ENCODE data around the gene ADSL. TPM values are rescaled to one million over a fixed set of nuclear protein-coding genes. Genes with fewer than 3 reads are reported as not detected.

ADSL gene
- total RNA-seq, 2 donors from 2014 or later = 94.6 to 157 TPM

- no peak overlapping the region for H3K4me3 Mint-ChIP-seq
- H3K9me3 Mint-ChIP-seq = no peaks in the 10 kb centered on the region
- peaks cover 34% of the 10 kb centered on the region for H3K4me1 Mint-ChIP-seq
- no peak overlapping the region for H3K27ac Mint-ChIP-seq
- no peaks in the 10 kb centered on the region for H3K27me3 Mint-ChIP-seq
- no peak for ATAC-seq (replicated peaks)
- peaks cover 56% of the 10 kb centered on the region for H3K36me3 Mint-ChIP-seq (ENCODE audit: low read depth)
Measured at GRCh38 chr22:40322021-40322420, 24.3 kb upstream of the ADSL start.

GRCh38 chr22:40322818-40323447 lies 23.4 kb upstream of the ADSL start:
- no peak overlapping the region for H3K4me3 Mint-ChIP-seq
- peaks cover 41% of the 10 kb centered on the region for H3K4me1 Mint-ChIP-seq
- ATAC-seq (replicated peaks) = no peak
- H3K36me3 Mint-ChIP-seq (ENCODE audit: low read depth) = peaks cover 47% of the 10 kb centered on the region
- H3K27me3 Mint-ChIP-seq = no peaks in the 10 kb centered on the region
- H3K27ac Mint-ChIP-seq = no peak overlapping the region
- no peaks in the 10 kb centered on the region for H3K9me3 Mint-ChIP-seq

GRCh38 chr22:40323681-40324171 lies 22.6 kb upstream of the ADSL start:
- Mint-ChIP-seq H3K9me3 (no peaks in the 10 kb centered on the region), H3K4me1 (peaks cover 41% of the 10 kb centered on the region), H3K4me3 (peak overlapping the region; percentile 88), H3K27ac (peak overlapping the region; percentile 93), H3K36me3 (ENCODE audit: low read depth) (peaks cover 39% of the 10 kb centered on the region), H3K27me3 (no peaks in the 10 kb centered on the region)
- no peak for ATAC-seq (replicated peaks)

GRCh38 chr22:40324468-40325305 lies 21.6 kb upstream of the ADSL start:
- H3K36me3 Mint-ChIP-seq (ENCODE audit: low read depth) = peaks cover 29% of the 10 kb centered on the region
- H3K4me3 Mint-ChIP-seq = peak overlapping the region; percentile 88
- peak overlapping the region; percentile 93 for H3K27ac Mint-ChIP-seq
- H3K9me3 Mint-ChIP-seq = no peaks in the 10 kb centered on the region
- peaks cover 41% of the 10 kb centered on the region for H3K4me1 Mint-ChIP-seq
- peak; percentile 50 for ATAC-seq (replicated peaks)
- no peaks in the 10 kb centered on the region for H3K27me3 Mint-ChIP-seq

GRCh38 chr22:40325315-40325714 lies 21.0 kb upstream of the ADSL start:
- Mint-ChIP-seq H3K27me3 (no peaks in the 10 kb centered on the region), H3K36me3 (ENCODE audit: low read depth) (peaks cover 34% of the 10 kb centered on the region), H3K27ac (peak overlapping the region; percentile 93), H3K4me1 (peaks cover 46% of the 10 kb centered on the region), H3K4me3 (peak overlapping the region; percentile 88), H3K9me3 (no peaks in the 10 kb centered on the region)
- peak; percentile 93 for ATAC-seq (replicated peaks)

GRCh38 chr22:40326905-40327735 lies 19.2 kb upstream of the ADSL start:
- ATAC-seq (replicated peaks) = no peak
- H3K4me3 Mint-ChIP-seq = peak overlapping the region; percentile 55
- H3K4me1 Mint-ChIP-seq = peaks cover 46% of the 10 kb centered on the region

GRCh38 chr22:40328546-40329456 lies 17.5 kb upstream of the ADSL start:
- H3K27ac Mint-ChIP-seq = no peak overlapping the region
- no peak for ATAC-seq (replicated peaks)

More at GRCh38 chr22:40326905-40327735, 19.2 kb upstream of the ADSL start:
- Mint-ChIP-seq H3K9me3 (no peaks in the 10 kb centered on the region), H3K27me3 (no peaks in the 10 kb centered on the region), H3K27ac (peak overlapping the region; percentile 81), H3K36me3 (ENCODE audit: low read depth) (peaks cover 24% of the 10 kb centered on the region)

GRCh38 chr22:40329466-40329865 lies 16.8 kb upstream of the ADSL start:
- ATAC-seq (replicated peaks) = no peak
- no peak overlapping the region for H3K27ac Mint-ChIP-seq
- no peaks in the 10 kb centered on the region for H3K27me3 Mint-ChIP-seq
- H3K9me3 Mint-ChIP-seq = no peaks in the 10 kb centered on the region
- H3K4me1 Mint-ChIP-seq = peaks cover 63% of the 10 kb centered on the region
- peaks cover 11% of the 10 kb centered on the region for H3K36me3 Mint-ChIP-seq (ENCODE audit: low read depth)
- no peak overlapping the region for H3K4me3 Mint-ChIP-seq

More at GRCh38 chr22:40328546-40329456, 17.5 kb upstream of the ADSL start:
- Mint-ChIP-seq H3K36me3 (ENCODE audit: low read depth) (peaks cover 11% of the 10 kb centered on the region), H3K9me3 (no peaks in the 10 kb centered on the region), H3K4me1 (peaks cover 58% of the 10 kb centered on the region), H3K27me3 (no peaks in the 10 kb centered on the region), H3K4me3 (no peak overlapping the region)

- no peak for ATAC-seq (replicated peaks)
- no peaks in the 10 kb centered on the region for H3K9me3 Mint-ChIP-seq
- H3K4me1 Mint-ChIP-seq = peaks cover 63% of the 10 kb centered on the region
- H3K36me3 Mint-ChIP-seq (ENCODE audit: low read depth) = peaks cover 16% of the 10 kb centered on the region
- no peaks in the 10 kb centered on the region for H3K27me3 Mint-ChIP-seq
- no peak overlapping the region for H3K4me3 Mint-ChIP-seq
- H3K27ac Mint-ChIP-seq = peak overlapping the region; percentile 12
Measured at GRCh38 chr22:40330086-40330485, 16.2 kb upstream of the ADSL start.

- Mint-ChIP-seq H3K36me3 (ENCODE audit: low read depth) (peaks cover 17% of the 10 kb centered on the region), H3K27me3 (no peaks in the 10 kb centered on the region), H3K9me3 (no peaks in the 10 kb centered on the region), H3K4me3 (no peak overlapping the region), H3K27ac (peak overlapping the region; percentile 12), H3K4me1 (peaks cover 59% of the 10 kb centered on the region)
- no peak for ATAC-seq (replicated peaks)
Measured at GRCh38 chr22:40330615-40331014, 15.7 kb upstream of the ADSL start.

- Mint-ChIP-seq H3K4me3 (peak overlapping the region; percentile 56), H3K4me1 (peaks cover 61% of the 10 kb centered on the region), H3K9me3 (no peaks in the 10 kb centered on the region), H3K36me3 (ENCODE audit: low read depth) (peaks cover 17% of the 10 kb centered on the region), H3K27ac (peak overlapping the region; percentile 70), H3K27me3 (no peaks in the 10 kb centered on the region)
- ATAC-seq (replicated peaks) = peak; percentile 5
Measured at GRCh38 chr22:40331706-40332105, 14.6 kb upstream of the ADSL start.

- H3K4me3 Mint-ChIP-seq = peak overlapping the region; percentile 56
- peaks cover 54% of the 10 kb centered on the region for H3K4me1 Mint-ChIP-seq
- H3K9me3 Mint-ChIP-seq = no peaks in the 10 kb centered on the region
- peak; percentile 46 for ATAC-seq (replicated peaks)
- H3K36me3 Mint-ChIP-seq (ENCODE audit: low read depth) = peaks cover 17% of the 10 kb centered on the region
- no peaks in the 10 kb centered on the region for H3K27me3 Mint-ChIP-seq
- peak overlapping the region; percentile 70 for H3K27ac Mint-ChIP-seq
Measured at GRCh38 chr22:40332319-40332781, 13.9 kb upstream of the ADSL start.

GRCh38 chr22:40334060-40334459 lies 12.2 kb upstream of the ADSL start:
- ATAC-seq (replicated peaks) = no peak
- Mint-ChIP-seq H3K36me3 (ENCODE audit: low read depth) (peaks cover 17% of the 10 kb centered on the region), H3K4me3 (peak overlapping the region; percentile 56), H3K4me1 (peaks cover 60% of the 10 kb centered on the region), H3K27me3 (no peaks in the 10 kb centered on the region), H3K27ac (no peak overlapping the region), H3K9me3 (no peaks in the 10 kb centered on the region)
